ENCODE data around the gene ZNRD2.

The ZNRD2 gene

GRCh38 chr11:65589444-65590239 lies 19.4 kb downstream of the ZNRD2 start:
- no peak overlapping the region for H2AFZ ChIP-seq (ENCODE audit: low read length)
- no peak for DNase-seq
- peaks cover 17% of the 10 kb centered on the region for H3K79me2 ChIP-seq (ENCODE audit: low read length)
- H3K9me3 ChIP-seq (replicated peaks; ENCODE audit: insufficient read depth, low read length): no peaks in the 10 kb centered on the region
- no peak overlapping the region for H3K27ac ChIP-seq (ENCODE audit: low read length)
- no peak overlapping the region for H3K9ac ChIP-seq (ENCODE audit: low read length)
- no peaks in the 10 kb centered on the region for H4K20me1 ChIP-seq (ENCODE audit: insufficient read depth, low read length)
- peaks cover 32% of the 10 kb centered on the region for H3F3A ChIP-seq (ENCODE audit: insufficient read depth, low read length)
- no peak overlapping the region for H3K4me2 ChIP-seq (ENCODE audit: low read depth, low read length)
- no peaks in the 10 kb centered on the region for H3K36me3 ChIP-seq (replicated peaks; ENCODE audit: insufficient read depth, low read length)
- no peak for TF ChIP-seq EZH2phosphoT487 (IDR thresholded peaks at IDR 0.05; ENCODE audit: low read length)
- no peak overlapping the region for H3K4me3 ChIP-seq (ENCODE audit: low read length)
- H3K9me2 ChIP-seq (replicated peaks; ENCODE audit: insufficient read depth, low read length): no peaks in the 10 kb centered on the region
- no peaks in the 10 kb centered on the region for H3K27me3 ChIP-seq (replicated peaks; ENCODE audit: insufficient read depth, low read length)
- peaks cover 33% of the 10 kb centered on the region for H3K4me1 ChIP-seq (ENCODE audit: low read length)

GRCh38 chr11:65590240-65590738 lies 20.0 kb downstream of the ZNRD2 start:
- peaks cover 33% of the 10 kb centered on the region for H3K4me1 ChIP-seq (ENCODE audit: low read length)
- no peak for DNase-seq
- H4K20me1 ChIP-seq (ENCODE audit: insufficient read depth, low read length): no peaks in the 10 kb centered on the region

GRCh38 chr11:65591939-65592857 lies 21.9 kb downstream of the ZNRD2 start:
- no peaks in the 10 kb centered on the region for H3K9me3 ChIP-seq (replicated peaks; ENCODE audit: insufficient read depth, low read length)
- no peaks in the 10 kb centered on the region for H3K36me3 ChIP-seq (replicated peaks; ENCODE audit: insufficient read depth, low read length)
- H4K20me1 ChIP-seq (ENCODE audit: insufficient read depth, low read length): no peaks in the 10 kb centered on the region
- H2AFZ ChIP-seq (ENCODE audit: low read length): no peak overlapping the region
- H3K4me2 ChIP-seq (ENCODE audit: low read depth, low read length): no peak overlapping the region
- peaks cover 18% of the 10 kb centered on the region for H3K4me1 ChIP-seq (ENCODE audit: low read length)
- H3K27ac ChIP-seq (ENCODE audit: low read length): no peak overlapping the region
- H3K79me2 ChIP-seq (ENCODE audit: low read length): peaks cover 5% of the 10 kb centered on the region
- peaks cover 16% of the 10 kb centered on the region for H3F3A ChIP-seq (ENCODE audit: insufficient read depth, low read length)
- TF ChIP-seq EZH2 (optimal IDR thresholded peaks at IDR 0.05; ENCODE audit: low read depth, low read length): no peak
- TF ChIP-seq CTCF (IDR thresholded peaks at IDR 0.05; ENCODE audit: low read length): no peak
- TF ChIP-seq EZH2phosphoT487 (IDR thresholded peaks at IDR 0.05; ENCODE audit: low read length): no peak
- no peaks in the 10 kb centered on the region for H3K9me2 ChIP-seq (replicated peaks; ENCODE audit: insufficient read depth, low read length)
- no peak overlapping the region for H3K9ac ChIP-seq (ENCODE audit: low read length)
- DNase-seq: no peak
- H3K27me3 ChIP-seq (replicated peaks; ENCODE audit: insufficient read depth, low read length): no peaks in the 10 kb centered on the region
- no peak overlapping the region for H3K4me3 ChIP-seq (ENCODE audit: low read length)

More at GRCh38 chr11:65590240-65590738, 20.0 kb downstream of the ZNRD2 start:
- Histone ChIP-seq H3K36me3 (replicated peaks; ENCODE audit: insufficient read depth, low read length) (no peaks in the 10 kb centered on the region), H3K27ac (ENCODE audit: low read length) (no peak overlapping the region), H2AFZ (ENCODE audit: low read length) (no peak overlapping the region), H3K9ac (ENCODE audit: low read length) (no peak overlapping the region), H3K4me2 (ENCODE audit: low read depth, low read length) (no peak overlapping the region), H3K9me2 (replicated peaks; ENCODE audit: insufficient read depth, low read length) (no peaks in the 10 kb centered on the region), H3F3A (ENCODE audit: insufficient read depth, low read length) (peaks cover 32% of the 10 kb centered on the region), H3K27me3 (replicated peaks; ENCODE audit: insufficient read depth, low read length) (no peaks in the 10 kb centered on the region), H3K4me3 (ENCODE audit: low read length) (no peak overlapping the region), H3K9me3 (replicated peaks; ENCODE audit: insufficient read depth, low read length) (no peaks in the 10 kb centered on the region), H3K79me2 (ENCODE audit: low read length) (peaks cover 17% of the 10 kb centered on the region)
- no peak for TF ChIP-seq CTCF (IDR thresholded peaks at IDR 0.05; ENCODE audit: low read length)
- TF ChIP-seq EZH2phosphoT487 (IDR thresholded peaks at IDR 0.05; ENCODE audit: low read length): no peak
- no peak for TF ChIP-seq EZH2 (optimal IDR thresholded peaks at IDR 0.05; ENCODE audit: low read depth, low read length)
